ENCODE measurements around the gene SUPV3L1. TPM values are rescaled to one million over a fixed set of nuclear protein-coding genes. Genes with fewer than 3 reads are reported as not detected.

Gene SUPV3L1
- total RNA-seq, 1 donor from 2014 or later, result 67.5 TPM

Other genes starting within 250 kb of the SUPV3L1 start
- gene DDX21, start 224.1 kb upstream of the SUPV3L1 start, total RNA-seq, result 267 and 278 TPM in 2 replicates
- gene KIFBP, start 191.4 kb upstream of the SUPV3L1 start, total RNA-seq, result 16.4 and 16.9 TPM in 2 replicates
- gene SRGN, start 92.1 kb upstream of the SUPV3L1 start, total RNA-seq, result 1,217 and 1,242 TPM in 2 replicates
- 24.7 and 24.8 TPM in 2 replicates for gene VPS26A, start 56.1 kb upstream of the SUPV3L1 start, total RNA-seq
- 0.05 and 0.12 TPM in 2 replicates for gene HKDC1, start 40.1 kb downstream of the SUPV3L1 start, total RNA-seq
- 155 and 161 TPM in 2 replicates for gene HK1, start 98.3 kb downstream of the SUPV3L1 start, total RNA-seq
- not detected in 2 replicates for gene TACR2, start 236.7 kb downstream of the SUPV3L1 start, total RNA-seq